HG03280 (cell line): ENCODE data around the gene ZNF280B.
A peak's percentile ranks its signal among the peaks of the same experiment; 100 is the strongest.
"Not testable (repeated sequence)": the region's sequence is repeated elsewhere in the genome, so short reads cannot be mapped to it uniquely, and the experiment has no call there.

ENCODE experiments used
- ATAC-seq: cut with Tn5 transposase; IDR thresholded peaks from one replicate; pipeline ENCODE4 v1.9.1; 2021; ENCODE audit warnings: mild to moderate bottlenecking, moderate library complexity; ENCODE audit not compliant: unreplicated experiment

ZNF280B gene

GRCh38 chr22:22465094-22465602, 43.4 kb downstream of the ZNF280B start:
- ATAC-seq = no peak

- ATAC-seq = no peak
Measured at GRCh38 chr22:22464541-22465054, 43.9 kb downstream of the ZNF280B start.

- ATAC-seq = no peak
Measured at GRCh38 chr22:22463855-22464540, 44.5 kb downstream of the ZNF280B start.

- ATAC-seq = no peak
Measured at GRCh38 chr22:22462813-22463567, 45.6 kb downstream of the ZNF280B start.

DNA sequence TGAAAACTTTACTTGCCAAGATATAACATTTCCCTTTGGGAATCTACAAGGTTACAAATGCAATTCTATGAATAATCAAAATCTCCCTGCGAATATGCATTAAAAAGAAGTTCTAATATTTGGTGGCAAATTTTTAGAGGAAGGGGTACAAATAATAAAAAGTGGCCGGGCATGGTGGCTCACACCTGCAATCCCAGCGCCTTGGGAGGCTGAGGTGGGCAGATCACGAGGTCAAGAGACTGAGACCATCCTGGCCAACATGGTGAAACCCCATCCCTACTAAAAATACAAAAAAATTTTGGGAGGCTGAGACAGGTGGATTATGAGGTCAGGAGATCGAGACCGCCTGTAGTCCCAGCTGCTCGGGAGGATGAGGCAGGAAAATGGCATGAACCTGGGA, 47.0 kb downstream of the ZNF280B start:
- ATAC-seq = no peak

GRCh38 chr22:22461111-22461510, 47.4 kb downstream of the ZNF280B start:
- no peak for ATAC-seq

DNA sequence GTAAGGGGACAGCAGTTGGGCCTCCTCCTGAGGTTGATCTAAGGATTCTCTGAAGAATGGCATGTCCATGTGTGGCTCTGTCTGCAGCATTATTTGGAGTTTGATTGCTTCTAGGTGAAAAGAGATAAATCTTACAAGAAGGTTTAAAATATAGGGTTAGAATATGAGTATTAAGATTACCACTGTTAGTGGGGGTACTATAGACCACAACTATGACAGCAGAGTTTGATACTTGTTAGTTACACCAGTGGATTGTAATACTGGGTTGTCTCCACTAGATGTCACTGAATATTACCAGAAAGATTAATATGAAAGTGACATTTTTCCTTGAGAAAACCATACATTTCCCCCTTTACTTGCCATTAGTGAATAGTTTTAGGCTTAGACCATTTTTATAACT, 47.9 kb downstream of the ZNF280B start:
- no peak for ATAC-seq

- ATAC-seq = no peak
Measured at GRCh38 chr22:22460060-22460459, 48.5 kb downstream of the ZNF280B start.

DNA sequence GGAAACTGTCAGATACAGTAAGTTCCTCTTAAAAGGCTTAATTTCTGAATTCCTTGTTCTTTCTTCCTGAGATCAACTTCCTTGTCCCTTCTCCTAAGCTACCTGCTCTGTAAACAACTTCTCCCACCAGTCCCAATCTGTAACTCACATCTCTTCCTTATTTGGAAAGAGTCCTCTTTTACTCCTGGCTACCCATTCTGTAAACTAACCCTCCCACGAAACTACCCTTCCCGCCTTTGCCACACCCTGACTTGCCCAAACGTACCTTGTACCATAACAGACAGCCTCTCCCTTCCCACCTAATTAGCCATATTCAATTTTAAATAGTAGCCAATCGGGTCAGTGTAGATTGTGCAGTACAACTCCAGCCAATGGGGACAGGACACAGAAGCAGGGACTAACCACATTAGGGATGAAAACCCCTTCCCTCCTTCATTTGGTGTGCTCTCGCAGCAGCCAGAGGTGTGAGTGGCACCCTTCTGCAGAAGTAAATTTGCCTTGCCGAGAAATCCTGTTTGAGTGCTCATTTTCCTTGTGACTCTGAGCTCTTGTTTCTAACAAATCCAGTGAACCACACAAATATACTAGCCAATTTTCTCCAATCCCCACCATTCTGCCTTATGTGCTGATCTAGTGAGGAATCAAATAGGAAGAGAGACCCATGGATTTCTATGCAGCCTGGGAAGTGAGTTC, 49.5 kb downstream of the ZNF280B start:
- ATAC-seq = no peak

DNA sequence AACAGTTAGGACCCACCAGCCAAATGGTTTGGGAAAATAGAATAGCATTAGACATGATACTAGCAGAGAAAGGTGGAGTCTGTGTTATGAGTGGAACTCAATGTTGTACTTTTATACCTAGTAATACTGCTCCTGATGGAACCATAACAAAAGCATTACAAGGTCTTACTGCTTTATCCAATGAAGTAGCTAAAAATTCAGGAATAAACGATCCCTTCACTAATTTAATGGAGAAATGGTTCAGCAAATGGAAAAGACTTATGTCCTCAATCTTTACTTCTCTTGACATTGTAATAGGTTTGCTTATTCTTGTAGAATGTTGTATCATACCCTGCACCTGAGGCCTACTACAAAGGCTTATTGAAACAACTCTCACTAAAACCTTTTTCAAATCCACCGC, 50.2 kb downstream of the ZNF280B start:
- ATAC-seq = no peak

GRCh38 chr22:22454997-22455396, 53.5 kb downstream of the ZNF280B start:
- no peak for ATAC-seq

- no peak for ATAC-seq
Measured at GRCh38 chr22:22452996-22453686, 55.4 kb downstream of the ZNF280B start.

DNA sequence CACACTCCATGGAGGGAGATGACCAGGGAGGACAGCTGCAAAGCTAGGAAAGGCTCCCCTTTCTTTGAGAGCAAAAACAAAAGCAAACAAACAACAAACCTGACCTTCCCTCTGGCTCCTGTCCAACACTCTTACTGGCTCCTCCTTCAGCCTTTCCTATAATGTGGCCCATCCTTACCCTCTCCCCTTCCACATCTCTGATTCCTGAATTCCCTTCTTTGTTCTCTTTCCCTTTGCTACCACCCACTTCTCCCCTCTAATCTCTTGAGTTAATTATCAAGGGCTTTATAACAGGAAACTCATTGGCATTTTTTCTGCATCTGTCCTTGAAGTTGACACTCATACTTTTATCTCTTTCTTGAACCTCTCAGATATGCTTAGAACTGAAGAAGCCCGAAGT, 56.3 kb downstream of the ZNF280B start:
- ATAC-seq = no peak

GRCh38 chr22:22450343-22450839, 58.2 kb downstream of the ZNF280B start:
- ATAC-seq = peak; percentile 80

DNA sequence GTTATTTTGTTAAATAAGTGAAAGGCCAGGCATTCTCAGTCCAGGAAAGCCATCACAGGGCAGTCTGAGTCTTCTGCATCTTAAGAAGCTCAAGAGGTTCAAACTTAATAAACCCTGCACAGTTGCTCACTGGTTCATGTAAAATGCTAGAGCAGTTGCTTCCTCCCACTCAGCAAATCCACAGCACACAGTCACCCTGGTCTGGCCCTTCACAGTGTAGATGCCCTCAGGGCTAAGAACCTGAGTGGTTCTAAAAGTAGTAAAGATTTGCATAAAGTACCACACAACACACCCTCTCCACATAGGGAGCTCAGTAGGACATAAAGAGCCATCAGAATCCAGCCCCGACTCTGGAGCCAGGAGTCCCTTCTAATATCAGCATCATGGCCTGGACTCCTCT, 58.7 kb downstream of the ZNF280B start:
- no peak for ATAC-seq

DNA sequence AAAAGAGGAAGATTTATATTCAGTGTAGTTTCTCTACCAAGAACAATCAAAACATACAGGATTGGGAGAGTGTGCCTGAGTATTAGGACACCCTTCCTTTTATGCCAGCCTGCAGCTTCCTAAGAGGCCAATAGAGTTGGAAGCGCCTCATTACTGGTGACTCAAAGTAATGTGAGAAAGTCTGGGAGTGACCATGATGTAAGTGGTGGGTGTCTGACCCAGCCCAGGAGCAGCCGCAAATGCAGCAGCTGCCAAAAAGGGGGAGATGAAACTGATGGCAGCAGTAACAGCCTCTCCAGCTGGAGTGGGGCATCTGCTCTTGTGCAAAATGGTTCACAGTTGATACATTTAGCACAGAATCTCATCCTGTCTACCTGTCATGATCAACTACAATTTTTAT, 62.0 kb downstream of the ZNF280B start:
- no peak for ATAC-seq

DNA sequence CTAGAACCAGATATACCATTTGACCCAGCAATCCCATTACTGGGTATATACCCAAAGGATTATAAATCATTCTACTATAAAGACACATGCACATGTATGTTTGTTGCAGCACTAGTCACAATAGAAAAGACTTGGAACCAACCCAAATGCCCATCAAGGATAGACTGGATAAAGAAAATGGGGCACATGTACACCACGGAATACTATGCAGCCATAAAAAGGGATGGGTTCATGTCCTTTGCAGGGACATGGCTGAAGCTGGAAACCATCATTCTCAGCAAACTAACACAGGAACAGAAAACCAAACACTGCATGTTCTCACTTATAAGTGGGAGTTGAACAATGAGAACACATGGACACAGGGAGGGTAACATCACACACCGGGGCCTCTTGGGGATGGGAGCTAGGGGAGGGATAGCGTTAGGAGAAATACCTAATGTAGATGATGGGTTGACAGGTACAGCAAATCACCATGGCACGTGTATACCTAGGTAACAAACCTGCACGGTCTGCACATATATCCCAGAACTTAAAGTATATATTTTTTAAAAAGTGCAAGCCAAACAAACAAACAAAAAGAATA, 64.4 kb downstream of the ZNF280B start:
- not testable (repeated sequence) for ATAC-seq

DNA sequence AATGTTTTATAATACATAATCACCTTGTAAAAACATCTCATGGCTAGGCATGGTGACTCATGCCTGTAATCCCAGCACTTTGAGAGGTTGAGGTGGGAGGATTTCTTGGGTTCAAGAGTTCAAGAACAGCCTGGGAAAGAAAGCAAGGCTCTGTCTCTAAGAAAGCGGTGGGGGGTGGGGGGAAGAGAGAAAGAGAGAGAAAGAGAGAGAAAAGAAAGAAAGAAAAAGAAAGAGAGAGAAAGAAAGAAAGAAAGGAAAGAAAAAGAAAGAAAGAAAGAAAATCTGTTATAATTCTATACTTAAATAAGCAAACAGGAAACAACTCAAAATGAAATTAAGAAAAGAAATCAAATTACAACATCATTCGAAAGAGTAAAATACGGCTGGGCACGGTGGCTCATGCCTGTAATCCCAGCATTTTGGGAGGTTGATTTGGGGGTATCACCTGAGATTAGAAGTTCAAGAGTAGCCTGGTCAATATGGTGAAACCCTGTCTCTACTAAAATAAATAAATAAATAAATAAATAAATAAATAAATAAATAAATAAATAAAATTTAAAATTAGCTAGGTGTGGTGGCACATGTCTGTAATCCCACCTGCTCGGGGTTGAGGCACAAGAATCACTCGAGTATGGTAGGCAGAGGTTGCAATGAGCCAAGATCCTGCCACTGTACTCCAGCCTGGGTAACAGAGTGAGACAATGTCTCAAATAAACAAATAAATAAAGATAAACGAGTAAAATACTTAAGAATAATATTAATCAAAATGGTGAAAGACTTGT, 65.4 kb downstream of the ZNF280B start:
- ATAC-seq = no peak

DNA sequence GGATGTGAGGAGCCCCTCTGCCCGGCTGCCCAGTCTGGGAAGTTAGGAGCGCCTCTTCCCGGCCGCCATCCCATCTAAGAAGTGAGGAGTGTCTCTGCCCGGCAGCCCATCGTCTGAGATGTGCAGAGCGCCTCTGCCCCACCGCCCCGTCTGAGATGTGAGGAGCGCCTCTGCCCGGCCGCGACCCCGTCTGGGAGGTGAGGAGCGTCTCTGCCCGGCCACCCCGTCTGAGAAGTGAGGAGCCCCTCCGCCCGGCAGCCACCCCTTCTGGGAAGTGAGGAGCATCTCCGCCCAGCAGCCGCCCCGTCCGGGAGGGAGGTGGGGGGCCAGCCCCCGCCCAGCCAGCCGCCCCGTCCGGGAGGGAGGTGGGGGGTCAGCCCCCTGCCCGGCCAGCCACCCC, 66.9 kb downstream of the ZNF280B start:
- not testable (repeated sequence) for ATAC-seq

- no peak for ATAC-seq
Measured at GRCh38 chr22:22440188-22440587, 68.4 kb downstream of the ZNF280B start.
